Adrenal gland (tissue), 19 donors: Measurements from ENCODE around the gene ANO4. TPM values are rescaled to one million over a fixed set of nuclear protein-coding genes. Genes with fewer than 3 reads are reported as not detected.

ENCODE experiments used
- DNase-seq, 7 donors: peaks; one replicate each; pipeline ENCODE4 v3.0.0-alpha.2; 2019 to 2020
- H3K27ac ChIP-seq, 5 donors: fragments of 200-600 bp; sonication (generic) in 4 of 5; 1 replicate in 3 of 5; 2 replicates in 2 of 5; pipeline versions ENCODE4 v1.5.1 to v1.8.0; 2016 to 2020; ENCODE audit warnings: mild to moderate bottlenecking in 1 of 5
- H3K27me3 ChIP-seq: fragments of 200-600 bp; 2 replicates; pipeline ENCODE4 v1.8.0; 2021
- H3K36me3 ChIP-seq, 2 donors: fragments of 200-600 bp; replicated peaks in 1 of 2; 1 replicate in 1 of 2; 2 replicates in 1 of 2; pipeline versions ENCODE4 v1.5.1 to v1.8.0; 2018 to 2022
- H3K4me1 ChIP-seq, 2 donors: fragments of 200-600 bp; replicated peaks in 1 of 2; 1 replicate in 1 of 2; 2 replicates in 1 of 2; pipeline versions ENCODE4 v1.5.1 to v1.8.0; 2018 to 2021
- H3K4me3 ChIP-seq, 4 donors: fragments of 200-600 bp; sonication (generic) in 3 of 4; one replicate each; pipeline ENCODE4 v1.5.1; 2016 to 2018
- H3K9me3 ChIP-seq, 3 donors: fragments of 200-600 bp; sonication (generic) in 1 of 3; replicated peaks in 1 of 3; 1 replicate in 2 of 3; 2 replicates in 1 of 3; pipeline versions ENCODE4 v1.5.1 to v1.8.0; 2016 to 2021
- CTCF ChIP-seq, 6 experiments: fragments of 450-650 bp in 4 of 6; fragments of 200-600 bp in 2 of 6; sonication (generic) in 1 of 6; IDR thresholded peaks; 1 replicate in 5 of 6; 2 replicates in 1 of 6; pipeline versions ENCODE4 v1.5.1 to v1.8.0; 2016 to 2021; ENCODE audit warnings: antibody characterized with exemption in 6 of 6, mild to moderate bottlenecking in 2 of 6, moderate library complexity in 1 of 6
- POLR2A ChIP-seq, 2 donors: fragments of 450-650 bp; IDR thresholded peaks; one replicate each; pipeline ENCODE4 v1.6.1; 2017; ENCODE audit warnings: antibody characterized with exemption in 2 of 2, mild to moderate bottlenecking in 2 of 2, moderate library complexity in 1 of 2
- WGBS, 4 donors: extraction: QIAGEN DNeasy Blood & Tissue Kit in 2 of 4; methylation state at CpG; one replicate each; pipeline versions ENCODE4 v1.1.5 to v1.1.7; 2013 to 2017; 5-methylcytosine and 5-hydroxymethylcytosine counted together
- intact Hi-C, 2 donors: fragments of 100-400 bp; cut with DNase I; formaldehyde crosslinking; loops; one replicate each; pipeline versions ENCODE4 v1.14.1 to v1.15.0; 2022 to 2023
- long read RNA-seq, 10 donors: library from polyadenylated mRNA in 3 of 10; unstranded in 2 of 10; stranded (forward) in 1 of 10; transcript quantifications; one replicate each; pipeline ENCODE4 v2.0.0 and lab custom pipeline, GENCODE V29; 2021 to 2026
- polyA plus RNA-seq, 3 donors: library from polyadenylated mRNA; stranded (reverse); fragments of 200-250 nt in 2 of 3; fragments of 350-450 nt in 1 of 3; fragmentation: Illumina TruSeq in 1 of 3; extraction: RNeasy Lipid Tissue Mini Kit (QIAGEN cat#74804) in 1 of 3; gene quantifications; one replicate each; pipeline ENCODE4 v1.2.3, GENCODE V29; 2013 to 2014
- total RNA-seq, 9 donors: library from RNA; depleted of rRNA in 4 of 9; stranded (reverse); fragments of >200 nt in 4 of 9; fragments of 120-200 nt in 1 of 9; fragmentation: NEBNext Ultra II Directional in 1 of 9; extraction: Animal tissue kit (Norgen Biotek cat#: 25700) in 1 of 9; gene quantifications; one replicate each; pipeline versions ENCODE4 v1.1.0 to v1.2.4, GENCODE V29; 2013 to 2023
- donor health status: healthy with polysubstance abuse.
- donor health status: Bipolar disorder and iron deficiency.
- donor health status: DM: yes; HTN: yes; CAD: no.
- donor health status: DM: no; HTN: no; CAD: no.
- donor health status: DM: no; HTN: no; CAD: no.
- donor health status: DM: yes; HTN: yes; CAD: no.

Gene ANO4
- total RNA-seq (10 to 100 TPM in 5 of 9 donors, 1 to 10 TPM in 4; 6.7 to 37.4 (median 16.6) TPM), polyA plus RNA-seq (10 to 100 TPM in 1 of 3 donors, 1 to 10 TPM in 2; 5.6 to 10.8 (median 9.2) TPM)
- long read RNA-seq, donor 1: 0 reads
- long read RNA-seq, donor 2: 0 reads
- long read RNA-seq, donor 3: 0 reads
- long read RNA-seq, donor 4, partial matches to known transcripts: 3 of 6 reads
- long read RNA-seq, donor 4, other reads (novel, unspliced or antisense): 3 of 6 reads
- long read RNA-seq, donor 5, partial matches to known transcripts: 1 of 9 reads
- long read RNA-seq, donor 5, other reads (novel, unspliced or antisense): 6 of 9 reads
- long read RNA-seq, donor 6, partial matches to known transcripts: 0 of 4 reads
- long read RNA-seq, donor 6, other reads (novel, unspliced or antisense): 4 of 4 reads
- long read RNA-seq, donor 7: 0 reads
- long read RNA-seq, donor 8: 0 reads
- long read RNA-seq, donor 9: 0 reads
- long read RNA-seq, donor 10: 0 reads

GRCh38 chr12:100794441-100795173, at the start of gene ANO4:
Gene ANO4 (plus strand): TSS chr12:100794776. CDS start chr12:100901786, 107,010 bp downstream.
- peak in 3 of 7 donors; percentile 8 to 70 (median 19) for DNase-seq
- no peaks in the 10 kb centered on the region for H3K9me3 ChIP-seq
- H3K27me3 ChIP-seq: no peaks in the 10 kb centered on the region
- WGBS, 4 donors: 4 to 16% (median 8%) methylated on average over 9 to 18 of the region's 18 CpGs
- H3K4me3 ChIP-seq: peak within 1 kb of the TSS in 2 of 4 donors; percentile 15 to 45
- intact Hi-C loops: no loop called here
- H3K27ac ChIP-seq: peak within 1 kb of the TSS in 2 of 5 donors; percentile 36 to 56
- TF ChIP-seq POLR2A (IDR thresholded peaks at IDR 0.05): no peak
- no peak for TF ChIP-seq CTCF (IDR thresholded peaks at IDR 0.05)
- H3K4me1 ChIP-seq: no peaks in the 10 kb centered on the region
- H3K36me3 ChIP-seq: no peaks in the 10 kb centered on the region

GRCh38 chr12:100745378-100746071, 49.1 kb upstream of the ANO4 start:
- no peaks in the 10 kb centered on the region for H3K4me1 ChIP-seq
- H3K27me3 ChIP-seq: no peaks in the 10 kb centered on the region
- H3K4me3 ChIP-seq: no peak overlapping the region
- no peak for TF ChIP-seq POLR2A (IDR thresholded peaks at IDR 0.05)
- no peak for TF ChIP-seq CTCF (IDR thresholded peaks at IDR 0.05)
- H3K36me3 ChIP-seq: no peaks in the 10 kb centered on the region
- no peaks in the 10 kb centered on the region for H3K9me3 ChIP-seq
- DNase-seq: no peak
- 72 to 78% (median 77%) methylated on average over 3 of the region's 3 CpGs for WGBS, 4 donors
- intact Hi-C loops: loop anchor here in 1 of 2 donors (10.0 kb wide), 1 partner anchor 511 kb away; no protein-coding TSS in a partner anchor
- no peak overlapping the region for H3K27ac ChIP-seq

GRCh38 chr12:100752841-100753240, 41.7 kb upstream of the ANO4 start:
- no peak for TF ChIP-seq CTCF (IDR thresholded peaks at IDR 0.05)
- TF ChIP-seq POLR2A (IDR thresholded peaks at IDR 0.05): no peak
- H3K27ac ChIP-seq: no peak overlapping the region
- no peak overlapping the region for H3K4me3 ChIP-seq
- H3K4me1 ChIP-seq: no peaks in the 10 kb centered on the region
- H3K27me3 ChIP-seq: no peaks in the 10 kb centered on the region
- intact Hi-C loops: no loop called here
- H3K9me3 ChIP-seq: no peaks in the 10 kb centered on the region
- WGBS, 4 donors: 64 to 80% (median 71%) methylated on average over 2 of the region's 2 CpGs
- no peaks in the 10 kb centered on the region for H3K36me3 ChIP-seq
- no peak for DNase-seq

- Histone ChIP-seq H3K27me3 (no peaks in the 10 kb centered on the region), H3K27ac (no peak overlapping the region), H3K9me3 (no peaks in the 10 kb centered on the region), H3K4me3 (no peak overlapping the region), H3K4me1 (no peaks in the 10 kb centered on the region), H3K36me3 (no peaks in the 10 kb centered on the region)
- intact Hi-C loops: no loop called here
- DNase-seq: no peak
- no peak for TF ChIP-seq CTCF (IDR thresholded peaks at IDR 0.05)
- no peak for TF ChIP-seq POLR2A (IDR thresholded peaks at IDR 0.05)
- 82 to 96% (median 89%) methylated on average over 2 of the region's 2 CpGs for WGBS, 4 donors
Measured at GRCh38 chr12:100753837-100754236, 40.7 kb upstream of the ANO4 start.
